ENCODE results near the gene HBEGF.

GRCh38 chr5:140340605-140341121 lies 5.7 kb downstream of the HBEGF start:
- TF ChIP-seq, protein P1, sequence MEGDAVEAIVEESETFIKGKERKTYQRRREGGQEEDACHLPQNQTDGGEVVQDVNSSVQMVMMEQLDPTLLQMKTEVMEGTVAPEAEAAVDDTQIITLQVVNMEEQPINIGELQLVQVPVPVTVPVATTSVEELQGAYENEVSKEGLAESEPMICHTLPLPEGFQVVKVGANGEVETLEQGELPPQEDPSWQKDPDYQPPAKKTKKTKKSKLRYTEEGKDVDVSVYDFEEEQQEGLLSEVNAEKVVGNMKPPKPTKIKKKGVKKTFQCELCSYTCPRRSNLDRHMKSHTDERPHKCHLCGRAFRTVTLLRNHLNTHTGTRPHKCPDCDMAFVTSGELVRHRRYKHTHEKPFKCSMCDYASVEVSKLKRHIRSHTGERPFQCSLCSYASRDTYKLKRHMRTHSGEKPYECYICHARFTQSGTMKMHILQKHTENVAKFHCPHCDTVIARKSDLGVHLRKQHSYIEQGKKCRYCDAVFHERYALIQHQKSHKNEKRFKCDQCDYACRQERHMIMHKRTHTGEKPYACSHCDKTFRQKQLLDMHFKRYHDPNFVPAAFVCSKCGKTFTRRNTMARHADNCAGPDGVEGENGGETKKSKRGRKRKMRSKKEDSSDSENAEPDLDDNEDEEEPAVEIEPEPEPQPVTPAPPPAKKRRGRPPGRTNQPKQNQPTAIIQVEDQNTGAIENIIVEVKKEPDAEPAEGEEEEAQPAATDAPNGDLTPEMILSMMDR (conservative IDR thresholded peaks at IDR 0.05; ENCODE audit: low read depth in 2 of 2), result no peak
- TF ChIP-seq EZH2phosphoT487 (IDR thresholded peaks at IDR 0.05; ENCODE audit: unreplicated experiment), result no peak

All from GM23338 (cell line).